ENCODE measurements around the gene TTC28.

Gene TTC28

DNA sequence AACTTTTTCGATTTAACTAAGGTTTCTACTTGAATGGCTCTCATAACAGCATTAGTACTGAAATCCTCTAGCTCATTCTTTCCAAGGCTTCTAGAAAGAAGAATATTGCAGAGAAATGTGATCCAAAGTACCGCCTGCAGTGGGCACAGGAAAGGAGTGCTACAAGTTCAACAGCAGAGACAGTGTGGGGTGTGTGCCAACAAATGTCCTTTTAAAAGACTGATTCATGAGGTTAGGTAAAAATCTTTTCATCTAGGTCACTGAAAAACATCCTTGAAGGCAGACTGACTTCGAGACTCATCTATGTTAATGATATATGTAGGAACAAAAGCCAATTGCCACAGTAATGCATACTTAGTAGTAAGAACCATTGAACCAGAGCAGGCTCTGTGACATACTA lies 411.5 kb downstream of the TTC28 start:
- no peak overlapping the region for H3K4me3 ChIP-seq (ENCODE audit: low read length, poor library complexity, severe bottlenecking)
- H3K4me1 ChIP-seq (ENCODE audit: insufficient read depth, low read length, poor library complexity, severe bottlenecking), result peaks cover 3% of the 10 kb centered on the region
- H3K27me3 ChIP-seq (ENCODE audit: insufficient read depth, low read length, poor library complexity, severe bottlenecking), result no peaks in the 10 kb centered on the region
- no peak overlapping the region for H3K4me2 ChIP-seq (ENCODE audit: low read depth, low read length, poor library complexity, severe bottlenecking)
- H2AFZ ChIP-seq (ENCODE audit: low read length), result no peak overlapping the region
- H3K36me3 ChIP-seq (ENCODE audit: insufficient read depth, low read length), result peaks cover 21% of the 10 kb centered on the region
- no peaks in the 10 kb centered on the region for H3K9me2 ChIP-seq (replicated peaks; ENCODE audit: low read depth, low read length)
- no peak for TF ChIP-seq EZH2phosphoT487 (IDR thresholded peaks at IDR 0.05; ENCODE audit: borderline replicate concordance)
- TF ChIP-seq, protein P1, sequence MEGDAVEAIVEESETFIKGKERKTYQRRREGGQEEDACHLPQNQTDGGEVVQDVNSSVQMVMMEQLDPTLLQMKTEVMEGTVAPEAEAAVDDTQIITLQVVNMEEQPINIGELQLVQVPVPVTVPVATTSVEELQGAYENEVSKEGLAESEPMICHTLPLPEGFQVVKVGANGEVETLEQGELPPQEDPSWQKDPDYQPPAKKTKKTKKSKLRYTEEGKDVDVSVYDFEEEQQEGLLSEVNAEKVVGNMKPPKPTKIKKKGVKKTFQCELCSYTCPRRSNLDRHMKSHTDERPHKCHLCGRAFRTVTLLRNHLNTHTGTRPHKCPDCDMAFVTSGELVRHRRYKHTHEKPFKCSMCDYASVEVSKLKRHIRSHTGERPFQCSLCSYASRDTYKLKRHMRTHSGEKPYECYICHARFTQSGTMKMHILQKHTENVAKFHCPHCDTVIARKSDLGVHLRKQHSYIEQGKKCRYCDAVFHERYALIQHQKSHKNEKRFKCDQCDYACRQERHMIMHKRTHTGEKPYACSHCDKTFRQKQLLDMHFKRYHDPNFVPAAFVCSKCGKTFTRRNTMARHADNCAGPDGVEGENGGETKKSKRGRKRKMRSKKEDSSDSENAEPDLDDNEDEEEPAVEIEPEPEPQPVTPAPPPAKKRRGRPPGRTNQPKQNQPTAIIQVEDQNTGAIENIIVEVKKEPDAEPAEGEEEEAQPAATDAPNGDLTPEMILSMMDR (conservative IDR thresholded peaks at IDR 0.05; ENCODE audit: low read length), result no peak
- no peaks in the 10 kb centered on the region for H3K9me3 ChIP-seq (ENCODE audit: insufficient read depth, low read depth, low read length)
- no peaks in the 10 kb centered on the region for H3F3A ChIP-seq (ENCODE audit: low read depth)
- H3K79me2 ChIP-seq (ENCODE audit: insufficient read depth, low read length), result peaks cover 92% of the 10 kb centered on the region
- peaks cover 7% of the 10 kb centered on the region for H4K20me1 ChIP-seq (ENCODE audit: insufficient read depth, low read length, poor library complexity, severe bottlenecking)
- H3K9ac ChIP-seq (ENCODE audit: low read depth, low read length, poor library complexity, severe bottlenecking), result no peak overlapping the region

DNA sequence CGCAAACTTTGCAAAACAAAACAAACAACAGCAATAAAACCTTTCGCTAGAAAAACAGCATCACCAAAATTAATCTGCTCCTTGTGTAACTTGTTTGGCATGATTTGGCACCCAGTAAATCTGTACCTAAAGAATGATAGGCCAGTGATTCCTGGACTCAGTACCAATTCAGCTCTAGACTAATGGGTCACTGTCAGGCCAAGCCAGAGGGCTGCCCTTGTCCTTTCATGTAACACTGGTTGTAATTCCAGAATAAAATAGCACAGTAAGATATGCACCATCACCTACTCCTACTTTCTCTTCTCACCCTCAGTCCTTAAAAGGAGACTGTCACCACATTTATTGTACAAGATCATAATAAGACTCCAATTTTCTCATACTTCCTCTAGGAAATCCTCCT lies 419.0 kb downstream of the TTC28 start:
- H3K79me2 ChIP-seq (ENCODE audit: insufficient read depth, low read length), result peaks cover 90% of the 10 kb centered on the region

DNA sequence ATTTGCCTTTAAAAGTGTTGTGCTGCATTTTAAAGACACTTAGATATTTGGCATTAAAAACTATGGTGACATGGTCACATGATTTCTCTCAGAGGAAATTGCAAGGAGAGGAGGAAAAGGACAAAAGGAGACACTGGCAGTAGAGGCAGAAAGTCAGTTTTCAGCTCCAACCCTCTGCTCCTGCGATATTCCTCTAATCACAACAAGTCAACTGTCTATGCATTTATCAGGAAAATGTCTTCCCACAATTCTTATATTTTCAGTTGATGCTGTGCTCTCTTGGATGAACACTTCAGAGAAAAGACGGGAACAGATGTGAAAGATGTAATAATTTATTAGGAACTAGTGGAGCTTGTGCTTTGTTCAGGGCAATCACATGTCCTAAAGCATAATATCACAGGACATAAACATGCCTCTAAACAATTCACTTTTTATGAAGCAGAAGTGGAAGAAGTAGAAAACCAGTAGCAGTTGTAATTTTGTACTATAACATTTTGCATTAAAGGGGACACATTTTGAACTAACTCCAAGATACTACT lies 419.8 kb downstream of the TTC28 start:
- H3K9ac ChIP-seq (ENCODE audit: low read depth, low read length, poor library complexity, severe bottlenecking), result no peak overlapping the region
- peaks cover 19% of the 10 kb centered on the region for H4K20me1 ChIP-seq (ENCODE audit: insufficient read depth, low read length, poor library complexity, severe bottlenecking)
- no peaks in the 10 kb centered on the region for H3K27me3 ChIP-seq (ENCODE audit: insufficient read depth, low read length, poor library complexity, severe bottlenecking)
- H3K4me1 ChIP-seq (ENCODE audit: insufficient read depth, low read length, poor library complexity, severe bottlenecking), result peaks cover 18% of the 10 kb centered on the region
- H3K9me3 ChIP-seq (ENCODE audit: insufficient read depth, low read depth, low read length), result no peaks in the 10 kb centered on the region
- H3K36me3 ChIP-seq (ENCODE audit: insufficient read depth, low read length), result peaks cover 34% of the 10 kb centered on the region
- H3K4me3 ChIP-seq (ENCODE audit: low read length, poor library complexity, severe bottlenecking), result no peak overlapping the region
- H3K9me2 ChIP-seq (replicated peaks; ENCODE audit: low read depth, low read length), result no peaks in the 10 kb centered on the region
- peaks cover 89% of the 10 kb centered on the region for H3K79me2 ChIP-seq (ENCODE audit: insufficient read depth, low read length)
- TF ChIP-seq EZH2phosphoT487 (IDR thresholded peaks at IDR 0.05; ENCODE audit: borderline replicate concordance), result no peak
- TF ChIP-seq, protein P1 (conservative IDR thresholded peaks at IDR 0.05; ENCODE audit: low read length), result no peak
- no peak overlapping the region for H3K4me2 ChIP-seq (ENCODE audit: low read depth, low read length, poor library complexity, severe bottlenecking)
- no peaks in the 10 kb centered on the region for H3F3A ChIP-seq (ENCODE audit: low read depth)
- no peak overlapping the region for H2AFZ ChIP-seq (ENCODE audit: low read length)

More for the DNA sequence above, 419.0 kb downstream of the TTC28 start:
- H3K9ac ChIP-seq (ENCODE audit: low read depth, low read length, poor library complexity, severe bottlenecking), result no peak overlapping the region
- no peaks in the 10 kb centered on the region for H3K27me3 ChIP-seq (ENCODE audit: insufficient read depth, low read length, poor library complexity, severe bottlenecking)
- peaks cover 28% of the 10 kb centered on the region for H3K36me3 ChIP-seq (ENCODE audit: insufficient read depth, low read length)
- H3K4me3 ChIP-seq (ENCODE audit: low read length, poor library complexity, severe bottlenecking), result no peak overlapping the region
- H3K4me2 ChIP-seq (ENCODE audit: low read depth, low read length, poor library complexity, severe bottlenecking), result no peak overlapping the region
- TF ChIP-seq, protein P1 (conservative IDR thresholded peaks at IDR 0.05; ENCODE audit: low read length), result no peak
- no peak for TF ChIP-seq EZH2phosphoT487 (IDR thresholded peaks at IDR 0.05; ENCODE audit: borderline replicate concordance)
- H3K9me3 ChIP-seq (ENCODE audit: insufficient read depth, low read depth, low read length), result no peaks in the 10 kb centered on the region
- H4K20me1 ChIP-seq (ENCODE audit: insufficient read depth, low read length, poor library complexity, severe bottlenecking), result peaks cover 19% of the 10 kb centered on the region
- peaks cover 14% of the 10 kb centered on the region for H3K4me1 ChIP-seq (ENCODE audit: insufficient read depth, low read length, poor library complexity, severe bottlenecking)
- no peaks in the 10 kb centered on the region for H3K9me2 ChIP-seq (replicated peaks; ENCODE audit: low read depth, low read length)
- H2AFZ ChIP-seq (ENCODE audit: low read length), result no peak overlapping the region
- no peaks in the 10 kb centered on the region for H3F3A ChIP-seq (ENCODE audit: low read depth)

All from Loucy (cell line).